Esophagus squamous epithelium (tissue), 5 donors: ENCODE data around the gene BZW2. TPM values are rescaled to one million over a fixed set of nuclear protein-coding genes. Genes with fewer than 3 reads are reported as not detected.

ENCODE experiments used
- DNase-seq: peaks from one replicate; lab custom pipeline; 2025; lab: John Stamatoyannopoulos, UW
- H3K27ac ChIP-seq, 4 donors: fragments of 200-600 bp; sonication (generic); one replicate each; pipeline ENCODE4 v1.5.1; 2016 to 2019; ENCODE audit warnings: mild to moderate bottlenecking in 1 of 4
- H3K27me3 ChIP-seq, 4 donors: fragments of 200-600 bp; sonication (generic); 1 replicate in 3 of 4; 2 replicates in 1 of 4; pipeline versions ENCODE4 v1.5.1 to v1.6.0; 2017 to 2021; ENCODE audit warnings: antibody characterized with exemption in 1 of 4
- H3K36me3 ChIP-seq, 3 donors: fragments of 200-600 bp; sonication (generic); one replicate each; pipeline ENCODE4 v1.5.1; 2016 to 2019
- H3K4me1 ChIP-seq, 3 donors: fragments of 200-600 bp; sonication (generic); one replicate each; pipeline ENCODE4 v1.5.1; 2017 to 2019
- H3K4me3 ChIP-seq, 4 donors: fragments of 200-600 bp; sonication (generic); 1 replicate in 3 of 4; 2 replicates in 1 of 4; pipeline ENCODE4 v1.5.1; 2016 to 2019; ENCODE audit warnings: mild to moderate bottlenecking in 2 of 4, moderate library complexity in 1 of 4
- H3K9me3 ChIP-seq, 3 donors: fragments of 200-600 bp; sonication (generic); one replicate each; pipeline ENCODE4 v1.5.1; 2016 to 2019
- CTCF ChIP-seq, 6 experiments: fragments of 450-650 bp in 4 of 6; fragments of 200-600 bp in 2 of 6; sonication (generic) in 2 of 6; IDR thresholded peaks; one replicate each; pipeline ENCODE4 v1.5.1; 2016 to 2019; ENCODE audit warnings: antibody characterized with exemption in 6 of 6, mild to moderate bottlenecking in 4 of 6, moderate library complexity in 4 of 6
- POLR2A ChIP-seq, 4 donors: fragments of 450-650 bp; IDR thresholded peaks; one replicate each; pipeline ENCODE4 v1.6.1; 2017; ENCODE audit warnings: antibody characterized with exemption in 4 of 4, mild to moderate bottlenecking in 4 of 4, moderate library complexity in 3 of 4
- WGBS, 2 donors: methylation state at CpG; one replicate each; pipeline ENCODE4 v1.1.5; 2018; 5-methylcytosine and 5-hydroxymethylcytosine counted together
- intact Hi-C: fragments of 100-400 bp; cut with DNase I; formaldehyde crosslinking; loops from one replicate; pipeline ENCODE4 v1.15.0; 2022
- total RNA-seq, 4 donors: library from RNA; depleted of rRNA; stranded (reverse); fragments of >200 nt; gene quantifications; one replicate each; pipeline ENCODE4 v1.1.0, GENCODE V29; 2016
- donor health status: DM: yes; HTN: yes; CAD: no.

Gene BZW2
- total RNA-seq, 4 donors from 2014 or later = 38.2 to 79.5 (median 69.6) TPM

- Histone ChIP-seq H3K27me3 (no peaks in the 10 kb centered on the region), H3K9me3 (no peaks in the 10 kb centered on the region), H3K36me3 (peaks cover 8 to 100% (median 16%) of the 10 kb centered on the region in 3 donors), H3K4me3 (no peak overlapping the region), H3K4me1 (no peaks in the 10 kb centered on the region), H3K27ac (no peak overlapping the region)
- 87 to 90% methylated on average over 8 of the region's 8 CpGs for WGBS, 2 donors
- TF ChIP-seq CTCF (IDR thresholded peaks at IDR 0.05) = no peak
- no peak for TF ChIP-seq POLR2A (IDR thresholded peaks at IDR 0.05)
- DNase-seq = no peak
- intact Hi-C loops = loop anchor here (10.0 kb wide), 1 partner anchor 217 kb away; no protein-coding TSS in a partner anchor
Measured at GRCh38 chr7:16697507-16698199, 51.7 kb downstream of the BZW2 start.

- Histone ChIP-seq H3K4me3 (no peak overlapping the region), H3K36me3 (peaks cover 8 to 100% (median 16%) of the 10 kb centered on the region in 3 donors), H3K27me3 (no peaks in the 10 kb centered on the region), H3K4me1 (no peaks in the 10 kb centered on the region), H3K9me3 (no peaks in the 10 kb centered on the region), H3K27ac (no peak overlapping the region)
- 73 to 78% methylated on average over 2 to 3 of the region's 3 CpGs for WGBS, 2 donors
- intact Hi-C loops = loop anchor here (10.0 kb wide), 1 partner anchor 216 kb away; no protein-coding TSS in a partner anchor
- no peak for DNase-seq
- TF ChIP-seq POLR2A (IDR thresholded peaks at IDR 0.05) (no peak), CTCF (IDR thresholded peaks at IDR 0.05) (no peak)
Measured at GRCh38 chr7:16698200-16698905, 52.4 kb downstream of the BZW2 start.

GRCh38 chr7:16702441-16702840 is 56.5 kb downstream of the BZW2 start:
- Histone ChIP-seq H3K4me1 (no peaks in the 10 kb centered on the region), H3K4me3 (no peak overlapping the region), H3K36me3 (peaks cover 0 to 97% (median 15%) of the 10 kb centered on the region in 3 donors), H3K27ac (no peak overlapping the region), H3K9me3 (no peaks in the 10 kb centered on the region), H3K27me3 (no peaks in the 10 kb centered on the region)
- intact Hi-C loops = no loop called here
- no peak for DNase-seq
- TF ChIP-seq POLR2A (IDR thresholded peaks at IDR 0.05) (no peak), CTCF (IDR thresholded peaks at IDR 0.05) (no peak)

GRCh38 chr7:16708511-16708910 is 62.5 kb downstream of the BZW2 start:
- whole genome bisulfite sequencing, 2 donors = 81 to 92% methylated on average over 4 of the region's 4 CpGs
- peak overlapping the region in 2 of 4 donors; percentile 1 to 25 for H3K27ac ChIP-seq
- DNase-seq = no peak
- TF ChIP-seq CTCF (IDR thresholded peaks at IDR 0.05) (no peak), POLR2A (IDR thresholded peaks at IDR 0.05) (no peak)
- intact Hi-C loops = no loop called here
- H3K36me3 ChIP-seq = peaks cover 0 to 50% (median 10%) of the 10 kb centered on the region in 3 donors
- H3K4me1 ChIP-seq = no peaks in the 10 kb centered on the region
- no peak overlapping the region for H3K4me3 ChIP-seq
- H3K9me3 ChIP-seq = no peaks in the 10 kb centered on the region
- H3K27me3 ChIP-seq = no peaks in the 10 kb centered on the region

- Histone ChIP-seq H3K9me3 (no peaks in the 10 kb centered on the region), H3K27ac (peak overlapping the region in 2 of 4 donors; percentile 1 to 45), H3K4me1 (no peaks in the 10 kb centered on the region), H3K4me3 (no peak overlapping the region), H3K36me3 (peaks cover 0 to 45% (median 10%) of the 10 kb centered on the region in 3 donors), H3K27me3 (no peaks in the 10 kb centered on the region)
- WGBS, 2 donors = 53 to 100% methylated on average over 2 to 3 of the region's 3 CpGs
- intact Hi-C loops = no loop called here
- DNase-seq = no peak
- TF ChIP-seq CTCF (IDR thresholded peaks at IDR 0.05) (no peak), POLR2A (IDR thresholded peaks at IDR 0.05) (no peak)
Measured at GRCh38 chr7:16708980-16709379, 63.0 kb downstream of the BZW2 start.
